GM18517 (cell line): ENCODE measurements around the gene C9orf50.

Experiments
- ATAC-seq: cut with Tn5 transposase; IDR thresholded peaks from one replicate; pipeline ENCODE4 v1.9.1; 2021; ENCODE audit warnings: mild to moderate bottlenecking, moderate library complexity; ENCODE audit not compliant: unreplicated experiment

Gene C9orf50

GRCh38 chr9:129611307-129611800 lies 9.5 kb downstream of the C9orf50 start:
- no peak for ATAC-seq

GRCh38 chr9:129610473-129611306 lies 10.2 kb downstream of the C9orf50 start:
- peak; percentile 54 for ATAC-seq

GRCh38 chr9:129610213-129610472 lies 10.8 kb downstream of the C9orf50 start:
- no peak for ATAC-seq

- ATAC-seq: no peak
Measured at GRCh38 chr9:129609486-129610212, 11.3 kb downstream of the C9orf50 start.

- no peak for ATAC-seq
Measured at GRCh38 chr9:129608561-129609481, 12.1 kb downstream of the C9orf50 start.

- ATAC-seq: no peak
Measured at GRCh38 chr9:129607027-129607387, 13.9 kb downstream of the C9orf50 start.

- no peak for ATAC-seq
Measured at GRCh38 chr9:129606161-129607026, 14.5 kb downstream of the C9orf50 start.

- ATAC-seq: no peak
Measured at GRCh38 chr9:129604766-129605163, 16.1 kb downstream of the C9orf50 start.

GRCh38 chr9:129604056-129604765 lies 16.7 kb downstream of the C9orf50 start:
- ATAC-seq: no peak

GRCh38 chr9:129602598-129603415 lies 18.1 kb downstream of the C9orf50 start:
- ATAC-seq: no peak

- no peak for ATAC-seq
Measured at GRCh38 chr9:129601082-129601674, 19.7 kb downstream of the C9orf50 start.

- ATAC-seq: no peak
Measured at GRCh38 chr9:129598089-129598596, 22.8 kb downstream of the C9orf50 start.

- ATAC-seq: no peak
Measured at GRCh38 chr9:129597355-129598088, 23.4 kb downstream of the C9orf50 start.

GRCh38 chr9:129596541-129597331 lies 24.2 kb downstream of the C9orf50 start:
- ATAC-seq: no peak

- ATAC-seq: no peak
Measured at GRCh38 chr9:129595903-129596540, 24.9 kb downstream of the C9orf50 start.

GRCh38 chr9:129595311-129595741 lies 25.6 kb downstream of the C9orf50 start:
- no peak for ATAC-seq
